Coronary artery (tissue), 2 donors: ENCODE data around the gene TMEM121.

Experiments
- DNase-seq: peaks from one replicate; pipeline ENCODE4 v3.0.0-alpha.2; 2017; ENCODE audit warnings: low spot score
- H3K27ac ChIP-seq, 2 donors: fragments of 200-600 bp; sonication (generic); one replicate each; pipeline ENCODE4 v1.5.1; 2016 to 2019
- H3K4me3 ChIP-seq: fragments of 200-600 bp; sonication (generic); 2 replicates; pipeline ENCODE4 v1.5.1; 2016; ENCODE audit warnings: mild to moderate bottlenecking, moderate library complexity
- CTCF ChIP-seq: fragments of 200-600 bp; sonication (generic); IDR thresholded peaks from one replicate; pipeline ENCODE4 v1.5.1; 2019; ENCODE audit warnings: antibody characterized with exemption

The TMEM121 gene

DNA sequence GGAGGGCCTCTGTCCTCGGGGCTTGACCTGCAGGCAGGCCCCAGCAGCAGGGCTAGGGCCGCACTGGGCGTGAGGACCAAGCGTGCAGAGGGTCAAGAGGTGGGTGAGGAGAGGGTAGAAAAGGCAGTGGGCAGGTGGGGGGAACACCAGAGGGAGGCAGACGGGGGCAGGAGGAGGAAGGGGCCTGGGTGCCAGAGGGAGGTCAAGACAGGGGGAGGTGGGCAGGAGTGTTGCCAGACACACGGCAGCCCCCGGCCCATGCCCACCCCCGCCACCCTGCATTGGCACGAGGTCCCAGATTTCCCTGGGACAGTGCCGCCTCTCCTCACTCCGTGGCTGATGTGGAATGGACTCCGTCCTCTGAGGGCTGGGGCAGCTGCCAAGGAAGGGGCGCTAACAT, 8.2 kb downstream of the TMEM121 start:
- TF ChIP-seq CTCF: no peak
- no peak for DNase-seq
- no peak overlapping the region for H3K27ac ChIP-seq

GRCh38 chr14:105536051-105536450, 9.7 kb downstream of the TMEM121 start:
- Histone ChIP-seq H3K4me3 (no peak overlapping the region), H3K27ac (no peak overlapping the region)
- no peak for TF ChIP-seq CTCF
- no peak for DNase-seq

More for the DNA sequence above, 8.2 kb downstream of the TMEM121 start:
- no peak overlapping the region for H3K4me3 ChIP-seq

DNA sequence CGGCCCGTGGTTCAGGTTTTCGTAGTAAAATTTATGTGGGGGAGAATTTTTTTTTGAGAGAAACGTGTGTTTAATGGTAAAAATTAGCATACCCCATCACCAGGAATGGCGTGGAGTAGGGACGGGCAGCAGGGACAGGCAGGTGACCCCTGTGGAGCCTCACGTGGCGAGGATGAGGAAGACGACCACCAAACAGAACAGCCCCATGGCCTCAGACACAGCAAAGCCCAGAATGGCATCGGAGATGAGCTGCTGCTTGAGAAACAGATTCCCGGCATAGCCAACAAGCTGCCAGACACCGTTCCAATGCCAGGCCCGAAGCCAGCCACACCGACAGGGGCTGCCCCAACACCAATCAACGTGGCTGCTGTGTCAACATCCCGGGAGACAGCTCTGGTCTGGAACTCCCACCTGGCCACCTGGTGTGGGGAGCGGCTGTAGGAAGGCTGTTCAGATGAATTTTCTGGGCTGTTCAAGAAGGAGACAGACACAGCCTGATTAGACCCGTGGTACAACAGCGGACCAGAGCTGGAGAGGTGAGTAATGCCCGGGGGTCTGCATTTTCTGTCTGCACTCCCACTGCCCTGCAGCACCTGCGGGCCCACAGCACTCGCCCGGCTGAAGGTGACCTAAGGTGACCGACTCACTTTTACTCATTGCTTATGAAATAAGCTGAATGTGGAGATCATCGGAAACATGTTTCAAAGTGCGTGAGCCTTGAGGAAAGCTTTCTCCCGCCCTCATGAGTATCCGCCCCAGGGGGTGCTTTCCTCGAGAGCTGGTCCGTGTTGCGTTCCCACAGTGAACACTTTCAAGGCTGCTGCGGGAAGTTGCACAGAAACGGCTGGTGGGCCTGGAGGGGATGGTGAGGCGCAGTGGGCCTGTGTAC, 10.6 kb downstream of the TMEM121 start:
- DNase-seq: peak; percentile 69
- Histone ChIP-seq H3K4me3 (no peak overlapping the region), H3K27ac (no peak overlapping the region)
- TF ChIP-seq CTCF: no peak

- peak overlapping the region; percentile 32 for H3K4me3 ChIP-seq
- H3K27ac ChIP-seq: no peak overlapping the region
- DNase-seq: peak; percentile 70
- TF ChIP-seq CTCF: peak; percentile 96
These were observed 11.4 kb downstream of the TMEM121 start for GRCh38 chr14:105537580-105538474.

DNA sequence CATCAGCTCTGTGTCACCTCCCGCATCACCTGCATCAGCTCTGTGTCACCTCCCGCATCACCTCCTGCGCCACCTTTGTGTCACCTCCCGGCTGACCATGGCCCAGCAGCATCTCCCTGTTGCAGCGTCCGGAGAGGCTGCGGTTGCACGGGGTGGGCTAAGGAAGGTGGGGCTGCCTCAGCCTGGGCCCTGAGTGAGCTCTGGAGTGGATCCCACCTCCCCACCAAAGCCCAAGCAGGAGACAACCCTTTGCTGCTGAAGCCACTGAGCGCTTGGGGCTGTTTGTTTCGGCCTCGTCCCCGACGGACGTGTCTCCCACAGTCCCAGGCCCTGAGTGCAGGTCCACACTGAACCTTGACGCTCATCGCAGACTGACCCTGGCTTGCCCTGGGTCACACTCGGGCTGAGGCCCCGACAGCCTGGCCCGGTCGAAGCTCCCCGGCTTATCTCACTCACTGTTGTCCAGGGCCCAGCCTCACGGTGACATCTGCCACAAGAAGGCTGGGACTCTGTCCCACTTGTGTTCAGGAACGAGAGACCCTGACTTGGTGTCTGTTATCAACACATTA, 12.2 kb downstream of the TMEM121 start:
- no peak for TF ChIP-seq CTCF
- DNase-seq: peak; percentile 60
- H3K27ac ChIP-seq: no peak overlapping the region

GRCh38 chr14:105540811-105541210, 14.4 kb downstream of the TMEM121 start:
- H3K4me3 ChIP-seq: no peak overlapping the region
- no peak for TF ChIP-seq CTCF
- H3K27ac ChIP-seq: no peak overlapping the region
- no peak for DNase-seq

More for the DNA sequence above, 12.2 kb downstream of the TMEM121 start:
- H3K4me3 ChIP-seq: no peak overlapping the region
